Smooth muscle cell (in vitro differentiated cells): ENCODE results near the gene HERC2. TPM values are rescaled to one million over a fixed set of nuclear protein-coding genes. Genes with fewer than 3 reads are reported as not detected.
"Not testable (repeated sequence)": the region's sequence is repeated elsewhere in the genome, so short reads cannot be mapped to it uniquely, and the experiment has no call there.

Source experiments
- DNase-seq: peaks from one replicate; lab custom pipeline; 2025; ENCODE audit not compliant: unreplicated experiment; lab: John Stamatoyannopoulos, UW
- H2AFZ ChIP-seq: fragments of 200-600 bp; sonication (generic); 2 replicates; pipeline ENCODE4 v1.6.0; 2016; ENCODE audit warnings: antibody characterized with exemption, low read depth, mild to moderate bottlenecking
- H3F3A ChIP-seq: fragments of 200-600 bp; sonication (generic); 2 replicates; pipeline ENCODE4 v1.6.0; 2017; ENCODE audit warnings: antibody characterized with exemption, low read depth
- H3K27ac ChIP-seq: fragments of 200-600 bp; sonication (generic); 2 replicates; pipeline ENCODE4 v1.5.1; 2016; ENCODE audit warnings: low read depth, mild to moderate bottlenecking
- H3K27me3 ChIP-seq: fragments of 200-600 bp; sonication (generic); 2 replicates; pipeline ENCODE4 v1.6.1; 2016; ENCODE audit warnings: low read depth, mild to moderate bottlenecking
- H3K36me3 ChIP-seq: fragments of 200-600 bp; sonication (generic); 2 replicates; pipeline ENCODE4 v1.5.1; 2016; ENCODE audit warnings: low read depth
- H3K4me1 ChIP-seq: fragments of 200-600 bp; sonication (generic); 2 replicates; pipeline ENCODE4 v1.5.1; 2016; ENCODE audit warnings: low read depth
- H3K4me2 ChIP-seq: fragments of 200-600 bp; sonication (generic); 2 replicates; pipeline ENCODE4 v1.6.0; 2016; ENCODE audit warnings: mild to moderate bottlenecking
- H3K4me3 ChIP-seq: fragments of 200-600 bp; sonication (generic); 2 replicates; pipeline ENCODE4 v1.5.1; 2016; ENCODE audit warnings: mild to moderate bottlenecking
- H3K79me2 ChIP-seq: fragments of 200-600 bp; sonication (generic); 2 replicates; pipeline ENCODE4 v1.6.0; 2016; ENCODE audit warnings: low read depth, mild to moderate bottlenecking
- H3K9ac ChIP-seq: fragments of 200-600 bp; sonication (generic); 2 replicates; pipeline ENCODE4 v1.6.0; 2016; ENCODE audit warnings: low read depth
- H3K9me3 ChIP-seq: fragments of 200-600 bp; sonication (generic); replicated peaks from 2 replicates; pipeline ENCODE4 v1.5.1; 2016; ENCODE audit warnings: low read depth
- H4K20me1 ChIP-seq: fragments of 200-600 bp; sonication (generic); 2 replicates; pipeline ENCODE4 v1.6.0; 2016; ENCODE audit warnings: low read depth
- WGBS: methylation state at CpG from one replicate; pipeline ENCODE4 v1.1.7; 2016; ENCODE audit warnings: low lambda C conversion rate; 5-methylcytosine and 5-hydroxymethylcytosine counted together
- polyA plus RNA-seq: library from polyadenylated mRNA; unstranded; fragments of >200 nt; fragmentation: Nextera tagmentation; extraction: Ambion mirVana; gene quantifications from 2 replicates; pipeline ENCODE4 v1.2.1, GENCODE V29; 2016
- total RNA-seq: library from RNA; depleted of rRNA; stranded (reverse); fragments of >200 nt; gene quantifications from 2 replicates; pipeline ENCODE4 v1.2.3, GENCODE V29; 2014
- TF ChIP-seq, protein P1 (sequence below): fragments of 200-600 bp; sonication (generic); IDR thresholded peaks from 2 replicates; pipeline ENCODE4 v1.5.1; 2017; ENCODE audit warnings: borderline replicate concordance, mild to moderate bottlenecking, antibody characterized with exemption; ENCODE audit not compliant: insufficient read depth, poor library complexity, severe bottlenecking

Gene HERC2
- total and polyA plus RNA-seq, 2 experiments from 2014 or later: 19.9 to 33.1 TPM

DNA sequence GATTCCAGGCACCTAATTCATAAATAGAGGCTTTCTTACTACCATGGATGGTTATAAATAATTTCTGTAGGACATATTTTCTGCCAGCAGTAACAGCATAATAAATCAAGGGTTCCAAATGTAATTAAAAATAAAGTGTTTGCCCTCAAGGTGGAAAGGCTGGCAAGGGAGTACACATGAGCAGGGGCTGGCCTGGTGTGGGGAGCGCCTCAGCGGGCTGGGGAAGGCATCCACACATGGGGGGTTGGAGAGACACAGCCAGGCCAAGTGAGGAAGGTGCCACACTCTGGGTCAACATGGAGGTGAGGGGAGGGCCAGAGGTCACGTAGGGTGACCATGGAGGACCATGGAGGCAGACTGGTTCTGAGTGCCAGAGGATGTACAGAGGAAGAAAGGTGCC is 157.1 kb downstream of the HERC2 start:
- Histone ChIP-seq H3F3A (no peaks in the 10 kb centered on the region), H3K27ac (no peak overlapping the region), H2AFZ (no peak overlapping the region), H3K27me3 (no peaks in the 10 kb centered on the region), H3K4me1 (no peaks in the 10 kb centered on the region), H3K4me3 (no peak overlapping the region), H4K20me1 (no peaks in the 10 kb centered on the region), H3K4me2 (no peak overlapping the region), H3K79me2 (no peaks in the 10 kb centered on the region), H3K9ac (no peak overlapping the region), H3K36me3 (peaks cover 27% of the 10 kb centered on the region), H3K9me3 (no peaks in the 10 kb centered on the region)
- WGBS: 94% methylated on average over 3 of the region's 3 CpGs
- TF ChIP-seq, protein P1, sequence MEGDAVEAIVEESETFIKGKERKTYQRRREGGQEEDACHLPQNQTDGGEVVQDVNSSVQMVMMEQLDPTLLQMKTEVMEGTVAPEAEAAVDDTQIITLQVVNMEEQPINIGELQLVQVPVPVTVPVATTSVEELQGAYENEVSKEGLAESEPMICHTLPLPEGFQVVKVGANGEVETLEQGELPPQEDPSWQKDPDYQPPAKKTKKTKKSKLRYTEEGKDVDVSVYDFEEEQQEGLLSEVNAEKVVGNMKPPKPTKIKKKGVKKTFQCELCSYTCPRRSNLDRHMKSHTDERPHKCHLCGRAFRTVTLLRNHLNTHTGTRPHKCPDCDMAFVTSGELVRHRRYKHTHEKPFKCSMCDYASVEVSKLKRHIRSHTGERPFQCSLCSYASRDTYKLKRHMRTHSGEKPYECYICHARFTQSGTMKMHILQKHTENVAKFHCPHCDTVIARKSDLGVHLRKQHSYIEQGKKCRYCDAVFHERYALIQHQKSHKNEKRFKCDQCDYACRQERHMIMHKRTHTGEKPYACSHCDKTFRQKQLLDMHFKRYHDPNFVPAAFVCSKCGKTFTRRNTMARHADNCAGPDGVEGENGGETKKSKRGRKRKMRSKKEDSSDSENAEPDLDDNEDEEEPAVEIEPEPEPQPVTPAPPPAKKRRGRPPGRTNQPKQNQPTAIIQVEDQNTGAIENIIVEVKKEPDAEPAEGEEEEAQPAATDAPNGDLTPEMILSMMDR: no peak
- no peak for DNase-seq

DNA sequence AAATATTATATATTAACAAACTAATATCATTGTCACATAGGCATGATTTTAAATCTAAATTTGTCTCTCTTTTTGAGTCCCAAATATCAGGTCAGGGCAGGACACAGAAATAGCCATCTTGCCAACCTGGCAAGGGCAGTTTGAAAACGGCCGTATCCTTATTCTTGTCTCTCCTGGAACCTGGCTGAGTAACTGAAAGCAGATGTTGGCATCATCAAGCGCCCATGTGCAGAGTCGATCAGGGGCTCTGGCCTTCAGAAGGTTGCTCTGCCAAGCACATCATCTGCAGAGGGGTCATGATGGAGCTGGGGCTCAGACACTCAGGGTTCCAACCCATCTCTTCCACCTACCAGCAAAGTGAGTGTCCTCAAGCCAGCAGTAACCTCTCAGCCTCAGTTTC is 167.7 kb downstream of the HERC2 start:
- Histone ChIP-seq H3F3A (no peaks in the 10 kb centered on the region), H3K79me2 (peaks cover 19% of the 10 kb centered on the region), H2AFZ (no peak overlapping the region), H3K9ac (no peak overlapping the region), H3K36me3 (peaks cover under 1% of the 10 kb centered on the region), H3K9me3 (no peaks in the 10 kb centered on the region), H3K4me2 (no peak overlapping the region), H3K4me1 (no peaks in the 10 kb centered on the region), H3K27ac (no peak overlapping the region), H3K4me3 (no peak overlapping the region), H4K20me1 (no peaks in the 10 kb centered on the region), H3K27me3 (no peaks in the 10 kb centered on the region)
- no peak for DNase-seq
- TF ChIP-seq, protein P1: no peak
- 97% methylated on average over 4 of the region's 4 CpGs for WGBS

DNA sequence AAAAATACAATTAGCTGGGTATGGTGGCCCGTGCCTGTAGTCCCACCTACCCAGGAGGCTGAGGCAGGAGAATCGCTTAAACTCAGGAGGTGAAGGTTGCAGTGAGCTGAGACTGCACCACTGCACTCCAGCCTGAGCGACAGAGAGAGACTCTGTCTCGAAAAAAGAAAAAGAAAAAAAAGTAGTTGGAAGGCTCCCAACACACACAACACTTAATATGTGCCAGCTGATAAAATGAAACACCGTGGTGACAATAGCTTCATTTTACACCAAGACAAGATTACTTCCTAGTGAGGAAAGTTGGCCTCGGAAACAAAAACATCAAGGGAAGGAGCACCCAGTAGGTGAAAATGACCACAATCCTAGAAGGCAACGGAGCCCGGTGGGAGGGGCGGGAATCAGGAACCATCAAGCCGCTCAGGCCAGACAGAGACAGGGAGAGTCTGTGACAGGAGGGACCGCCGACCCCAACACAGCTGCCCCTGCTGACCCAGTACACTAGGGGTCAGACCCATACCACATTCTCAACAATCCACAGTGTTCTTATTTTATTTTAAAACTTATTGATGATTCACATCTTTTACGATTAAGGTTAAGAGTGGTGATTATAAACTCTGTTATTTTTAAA is 168.4 kb downstream of the HERC2 start:
- no peaks in the 10 kb centered on the region for H3F3A ChIP-seq
- H3K4me1 ChIP-seq: no peaks in the 10 kb centered on the region
- H3K79me2 ChIP-seq: peaks cover 23% of the 10 kb centered on the region
- no peaks in the 10 kb centered on the region for H4K20me1 ChIP-seq
- TF ChIP-seq, protein P1: no peak
- no peak overlapping the region for H3K9ac ChIP-seq
- H3K4me2 ChIP-seq: no peak overlapping the region
- no peak overlapping the region for H2AFZ ChIP-seq
- DNase-seq: no peak
- H3K4me3 ChIP-seq: no peak overlapping the region
- H3K27me3 ChIP-seq: no peaks in the 10 kb centered on the region
- WGBS: 94% methylated on average over 13 of the region's 13 CpGs
- H3K9me3 ChIP-seq: no peaks in the 10 kb centered on the region
- H3K27ac ChIP-seq: no peak overlapping the region
- H3K36me3 ChIP-seq: no peaks in the 10 kb centered on the region

DNA sequence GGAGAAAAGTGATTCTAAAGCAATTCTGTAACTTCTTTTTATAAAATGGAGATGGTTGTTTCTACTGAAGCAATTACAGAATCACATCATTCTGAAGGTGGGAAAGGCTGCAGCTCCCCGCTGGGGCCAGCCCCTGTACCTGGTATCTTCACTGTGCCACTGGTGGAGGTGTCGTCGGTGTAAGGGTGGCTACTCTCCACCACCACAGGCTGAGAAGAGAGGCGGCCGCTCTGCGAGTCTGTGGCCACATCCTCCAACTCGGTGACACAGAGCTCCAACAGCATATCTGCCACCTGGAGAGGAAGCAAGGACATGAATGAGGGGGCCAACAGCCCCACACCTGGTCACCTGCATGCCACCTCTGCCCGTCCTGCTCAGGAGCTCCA is 169.4 kb downstream of the HERC2 start:
- H4K20me1 ChIP-seq, H3K36me3 ChIP-seq, H3K27ac ChIP-seq, H3K27me3 ChIP-seq, DNase-seq, H3K4me1 ChIP-seq, H3K9me3 ChIP-seq, H2AFZ ChIP-seq, H3K4me3 ChIP-seq, H3K4me2 ChIP-seq, H3F3A ChIP-seq, H3K9ac ChIP-seq: not testable (repeated sequence)
- H3K79me2 ChIP-seq: peaks cover 23% of the 10 kb centered on the region
- WGBS: 95% methylated on average over 8 of the region's 8 CpGs

DNA sequence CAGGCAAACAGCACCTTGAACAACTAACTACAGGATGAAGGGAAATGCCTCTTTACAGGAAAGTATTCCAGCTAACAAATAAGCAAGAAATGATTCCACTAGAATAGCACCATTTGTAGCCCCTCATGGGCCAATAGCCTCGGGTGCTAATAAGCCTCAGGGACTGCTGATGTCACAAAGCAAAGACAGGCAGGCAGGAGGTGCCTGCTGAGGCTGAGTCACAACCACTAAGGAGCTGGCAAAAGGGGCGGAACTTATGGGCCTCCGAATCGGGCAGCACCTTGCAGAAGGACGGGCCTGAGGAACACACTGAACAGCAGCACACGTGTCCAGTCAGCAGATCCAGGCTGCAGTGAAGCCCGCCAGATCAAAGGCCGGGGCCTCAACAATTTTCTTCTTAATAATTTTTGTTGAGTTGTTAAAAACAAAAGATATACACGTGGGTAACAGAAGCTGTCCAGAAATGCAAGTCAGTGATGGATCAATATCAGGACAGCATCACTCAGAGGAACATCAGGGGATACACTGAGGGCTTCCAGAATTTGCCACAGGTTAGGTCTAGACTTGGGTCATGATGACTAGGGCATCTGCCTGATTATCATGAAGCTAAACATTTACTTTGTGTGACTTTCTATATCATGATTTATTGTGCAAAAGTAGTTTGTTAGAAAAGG is 170.0 kb downstream of the HERC2 start:
- 63% methylated on average over 9 of the region's 9 CpGs for WGBS
- not testable (repeated sequence) for H3K4me1 ChIP-seq, H3K4me2 ChIP-seq, H3F3A ChIP-seq, H4K20me1 ChIP-seq, DNase-seq, H3K9ac ChIP-seq, H2AFZ ChIP-seq, H3K27me3 ChIP-seq, H3K9me3 ChIP-seq, H3K4me3 ChIP-seq, H3K36me3 ChIP-seq, H3K27ac ChIP-seq
- peaks cover 23% of the 10 kb centered on the region for H3K79me2 ChIP-seq
